Colon (tissue), 2 donors: ENCODE measurements around the gene SLC16A8.
"Not testable (repeated sequence)": the region's sequence is repeated elsewhere in the genome, so short reads cannot be mapped to it uniquely, and the experiment has no call there.

Source experiments
- FAIRE-seq: peaks from 2 replicates; lab custom pipeline; 2012; peaks lifted over from hg19 to GRCh38; lab: Jason Lieb, UNC
- donor health status: control.
- donor health status: control.

SLC16A8 gene, protein sequence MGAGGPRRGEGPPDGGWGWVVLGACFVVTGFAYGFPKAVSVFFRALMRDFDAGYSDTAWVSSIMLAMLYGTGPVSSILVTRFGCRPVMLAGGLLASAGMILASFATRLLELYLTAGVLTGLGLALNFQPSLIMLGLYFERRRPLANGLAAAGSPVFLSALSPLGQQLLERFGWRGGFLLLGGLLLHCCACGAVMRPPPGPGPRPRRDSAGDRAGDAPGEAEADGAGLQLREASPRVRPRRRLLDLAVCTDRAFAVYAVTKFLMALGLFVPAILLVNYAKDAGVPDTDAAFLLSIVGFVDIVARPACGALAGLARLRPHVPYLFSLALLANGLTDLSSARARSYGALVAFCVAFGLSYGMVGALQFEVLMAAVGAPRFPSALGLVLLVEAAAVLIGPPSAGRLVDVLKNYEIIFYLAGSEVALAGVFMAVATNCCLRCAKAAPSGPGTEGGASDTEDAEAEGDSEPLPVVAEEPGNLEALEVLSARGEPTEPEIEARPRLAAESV

DNA sequence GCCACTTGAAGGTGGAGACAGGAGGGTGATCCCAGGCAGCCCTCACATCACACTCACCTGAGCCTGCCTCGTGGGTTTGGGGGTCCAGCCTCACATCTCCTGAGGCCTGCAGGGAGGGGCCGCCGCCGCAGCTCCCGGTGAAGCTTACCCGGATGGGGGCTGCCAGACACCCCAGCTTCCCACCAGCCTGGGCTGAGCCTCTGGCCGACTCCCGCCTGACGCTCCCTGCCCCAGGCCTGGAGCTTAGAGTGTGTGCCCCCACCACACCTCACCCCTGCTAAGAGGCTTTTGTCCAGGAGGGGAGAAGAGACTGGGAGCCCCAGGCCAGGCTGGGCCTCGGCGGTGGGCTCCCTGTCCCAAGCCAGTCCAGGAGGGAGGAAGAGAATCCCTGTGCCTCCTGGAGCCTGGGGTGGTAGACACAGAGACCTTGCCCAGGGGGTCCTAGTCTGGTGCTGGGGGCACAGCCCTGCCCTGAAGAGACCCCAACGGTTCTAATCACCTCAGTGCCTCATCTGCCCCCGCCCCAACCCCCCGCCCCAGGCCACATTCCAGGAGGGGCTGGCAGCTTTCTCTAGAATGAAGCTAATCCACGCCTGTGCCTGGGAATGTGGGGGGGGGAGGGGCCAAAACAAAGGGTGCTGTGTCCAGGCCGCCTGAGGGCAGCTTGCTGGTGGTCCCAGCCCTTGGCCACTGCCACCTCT, at the start of gene SLC16A8:
Gene SLC16A8, minus strand, starts transcription at position 254 of the 701 bp plus-strand sequence. CDS start 1,311 bp downstream, outside the sequence.
- no peak for FAIRE-seq

- FAIRE-seq: no peak
Observed at GRCh38 chr22:38133331-38133730, 49.3 kb upstream of the SLC16A8 start.

- FAIRE-seq: no peak
Observed at GRCh38 chr22:38132794-38133193, 48.8 kb upstream of the SLC16A8 start.

DNA sequence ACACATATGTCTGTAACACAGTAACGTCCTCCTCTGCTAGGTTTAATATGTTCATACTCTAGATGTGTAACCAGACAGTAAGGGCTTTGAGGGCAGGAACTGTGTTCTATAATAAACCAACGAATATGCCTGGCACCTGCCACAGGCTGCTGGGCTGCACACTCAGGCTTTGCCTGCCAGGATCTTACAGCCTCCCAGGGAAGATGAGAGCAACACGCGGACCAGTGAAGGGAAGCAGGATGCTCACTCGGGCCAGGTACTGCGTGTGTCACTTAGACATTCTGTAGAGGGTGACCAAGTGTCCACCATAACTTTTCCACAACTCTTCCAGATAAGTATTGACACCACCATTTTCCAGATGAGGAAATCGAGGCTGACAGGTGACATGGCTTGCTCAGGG, 48.2 kb upstream of the SLC16A8 start:
- FAIRE-seq: no peak

DNA sequence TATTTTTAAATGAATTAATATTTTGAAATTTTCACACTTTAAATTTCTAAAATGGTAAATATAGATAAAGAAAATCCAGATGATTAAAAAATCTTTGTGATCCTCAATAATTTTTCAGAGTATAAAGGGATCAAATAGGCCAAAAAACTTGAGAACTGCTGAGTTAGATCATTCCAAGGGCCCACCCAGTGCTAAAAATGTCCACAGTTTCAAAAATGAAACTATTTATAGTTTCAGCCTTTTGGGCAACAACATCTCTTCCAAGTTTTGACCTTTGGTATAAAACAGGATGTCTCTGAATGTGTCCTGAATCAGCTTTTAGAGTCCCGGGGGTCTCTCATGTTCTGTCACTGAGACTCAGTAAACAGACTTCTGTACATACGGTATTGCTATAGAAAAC, 47.4 kb upstream of the SLC16A8 start:
- no peak for FAIRE-seq

DNA sequence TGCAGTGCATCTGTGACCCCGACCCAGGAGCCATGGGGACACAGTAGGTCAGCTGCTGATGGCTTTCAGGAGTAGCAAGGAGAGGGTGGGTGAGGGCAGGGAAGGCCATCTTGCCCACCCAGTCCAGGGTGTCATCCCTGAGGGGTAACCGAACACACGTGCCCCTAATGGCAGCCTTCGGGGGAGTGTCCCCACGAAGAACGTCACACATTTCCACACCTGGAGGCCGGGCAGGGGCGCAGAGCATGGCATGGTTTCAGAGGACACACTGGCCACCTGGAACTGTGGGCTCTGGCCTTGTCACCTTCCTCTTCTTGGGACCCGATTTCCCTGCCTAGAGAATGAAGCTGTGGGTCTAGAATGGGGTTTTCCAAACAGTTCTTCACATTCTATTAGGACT, 45.9 kb upstream of the SLC16A8 start:
- FAIRE-seq: no peak

DNA sequence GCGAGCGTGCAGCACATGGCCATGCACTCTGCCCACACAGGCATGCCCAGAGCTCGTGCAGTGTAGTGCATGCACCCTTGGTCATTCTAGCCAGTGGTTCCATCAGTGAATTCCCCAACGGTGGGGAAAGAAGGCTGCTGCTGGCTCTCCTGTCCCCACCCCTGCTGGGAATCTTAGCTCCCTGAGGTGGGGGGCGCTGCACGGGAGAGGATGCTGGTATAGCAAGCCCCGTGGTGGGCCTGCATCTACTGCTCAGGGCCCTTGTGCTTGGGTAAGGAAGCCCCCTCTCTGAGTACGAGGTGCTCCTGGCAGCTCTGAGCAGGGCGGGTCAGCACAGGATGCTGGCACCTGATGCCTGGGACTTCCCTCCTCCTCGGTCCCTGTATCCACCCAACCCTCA, 45.0 kb upstream of the SLC16A8 start:
- FAIRE-seq: no peak

DNA sequence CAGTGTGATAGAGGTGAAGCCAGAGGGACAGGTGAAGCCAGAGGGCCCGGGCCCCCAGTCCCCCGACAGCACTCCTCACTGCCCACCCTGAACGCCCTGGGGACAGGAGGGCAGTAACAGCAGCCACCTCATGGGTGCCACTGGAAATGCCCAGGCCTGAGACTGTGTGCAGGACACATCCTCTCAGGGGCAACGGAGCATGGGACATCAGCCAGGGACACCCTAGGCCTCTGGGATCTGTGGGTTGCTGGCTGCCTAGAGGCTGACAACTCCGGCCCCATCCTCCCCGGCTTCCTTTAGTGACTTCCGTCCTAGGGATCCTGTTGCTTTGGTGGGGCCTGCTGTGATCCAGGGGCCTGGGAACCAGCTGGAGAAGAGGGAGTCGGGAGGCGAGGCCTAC, 43.9 kb upstream of the SLC16A8 start:
- FAIRE-seq: no peak

- FAIRE-seq: no peak
Observed at GRCh38 chr22:38126928-38127668, 43.1 kb upstream of the SLC16A8 start.

DNA sequence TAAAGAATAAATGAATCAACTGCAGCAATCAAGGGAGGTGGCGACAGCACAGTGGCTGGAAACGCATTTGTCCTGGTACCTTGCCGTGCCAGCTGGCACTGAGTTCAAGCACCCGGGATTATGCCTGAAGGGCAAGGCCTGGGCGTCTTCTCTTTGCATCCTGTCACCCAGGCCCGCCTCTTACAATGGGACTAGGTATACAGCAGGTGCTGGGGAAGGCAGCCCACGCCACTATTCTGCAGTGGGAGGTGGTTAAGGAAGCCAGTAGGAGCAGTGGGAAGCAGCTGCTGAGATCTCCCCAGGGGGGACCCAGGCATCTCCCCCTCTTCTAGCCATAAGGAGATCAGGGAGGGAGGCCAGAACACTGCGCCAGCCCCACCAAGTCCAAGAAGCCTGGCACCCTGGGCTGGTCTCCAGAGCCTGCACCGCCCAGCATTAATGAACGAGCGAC, 41.8 kb upstream of the SLC16A8 start:
- no peak for FAIRE-seq

GRCh38 chr22:38125038-38125610, 41.1 kb upstream of the SLC16A8 start:
- no peak for FAIRE-seq

GRCh38 chr22:38124236-38124974, 40.4 kb upstream of the SLC16A8 start:
- no peak for FAIRE-seq

GRCh38 chr22:38122616-38123015, 38.6 kb upstream of the SLC16A8 start:
- FAIRE-seq: no peak

- FAIRE-seq: no peak
Observed at GRCh38 chr22:38120359-38121110, 36.6 kb upstream of the SLC16A8 start.

- FAIRE-seq: not testable (repeated sequence)
Observed at GRCh38 chr22:38118747-38119146, 34.8 kb upstream of the SLC16A8 start.

DNA sequence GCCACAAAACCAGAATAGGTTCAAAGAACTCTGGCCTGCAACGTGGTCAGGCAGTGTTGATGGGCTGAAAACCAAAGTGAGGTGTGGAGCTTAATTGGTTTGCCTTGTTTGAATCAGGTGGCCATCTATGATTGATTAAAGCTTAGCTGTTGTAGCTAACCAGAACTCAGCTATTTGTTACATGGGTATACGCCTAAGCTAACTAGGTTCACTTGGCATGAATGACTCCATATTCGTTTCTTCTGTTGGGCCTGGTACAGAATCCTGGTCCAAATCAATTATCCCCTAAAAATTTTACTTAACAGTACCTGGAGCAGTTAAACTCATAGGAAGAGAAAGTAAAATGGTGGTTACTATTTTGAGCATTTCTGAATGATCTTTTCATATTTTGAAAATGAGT, 34.2 kb upstream of the SLC16A8 start:
- no peak for FAIRE-seq

DNA sequence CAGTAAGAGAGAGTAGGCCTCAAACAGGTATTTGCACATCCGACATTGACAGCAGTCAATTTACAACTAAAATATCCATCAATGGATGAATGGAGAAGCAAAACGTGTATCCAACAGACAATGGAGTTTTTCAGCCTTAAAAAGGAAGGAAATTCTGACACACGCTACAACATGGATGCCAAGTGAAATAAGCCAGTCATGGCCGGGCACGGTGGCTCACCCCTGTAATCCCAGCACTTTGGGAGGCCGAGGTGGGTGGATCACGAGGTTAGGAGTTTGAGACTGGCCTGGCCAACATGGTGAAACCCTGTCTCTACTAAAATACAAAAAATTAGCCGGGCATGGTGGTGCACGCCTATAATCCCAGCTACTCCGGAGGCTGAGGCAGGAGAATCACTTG, 33.6 kb upstream of the SLC16A8 start:
- not testable (repeated sequence) for FAIRE-seq

DNA sequence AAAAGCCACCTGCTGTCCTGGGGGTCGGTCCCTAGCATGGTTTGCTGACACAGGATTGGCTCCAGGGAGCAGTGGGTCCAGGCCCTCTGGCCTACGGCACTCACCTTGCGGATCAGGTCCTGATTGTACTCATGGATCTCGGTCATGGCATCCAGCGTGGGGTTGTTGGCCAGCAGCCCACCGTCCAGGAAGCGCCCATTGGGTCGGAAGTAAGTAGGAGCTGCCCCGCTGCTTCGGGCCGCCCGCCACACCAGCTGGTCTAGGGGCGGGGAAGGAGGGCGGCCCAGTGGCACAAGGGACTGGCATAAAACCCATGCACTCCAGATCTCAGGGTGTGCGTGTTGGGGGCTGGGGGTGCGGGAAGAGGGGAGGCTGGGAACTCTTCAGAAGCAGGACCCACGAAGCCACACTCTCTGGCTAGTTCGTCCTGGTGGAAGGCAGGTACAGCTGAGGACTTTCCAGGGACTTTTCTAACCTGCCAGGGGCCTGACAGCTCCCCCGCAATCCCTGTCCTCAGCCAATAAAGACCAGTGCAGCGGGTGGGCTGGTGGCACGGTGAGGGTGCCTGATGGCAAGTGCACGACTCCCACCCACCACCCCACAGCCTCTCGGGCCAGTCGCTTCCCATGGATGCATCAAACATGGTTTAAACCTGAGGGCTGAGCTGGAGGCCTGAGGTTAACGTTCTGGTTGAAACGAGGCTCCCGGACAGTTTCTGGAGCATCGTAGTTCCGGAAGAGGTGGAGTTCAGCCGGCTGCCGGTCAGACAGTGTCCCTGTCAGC, 31.6 kb upstream of the SLC16A8 start:
- no peak for FAIRE-seq

- no peak for FAIRE-seq
Observed at GRCh38 chr22:38114484-38115398, 30.8 kb upstream of the SLC16A8 start.
